Muscle of leg (tissue), 11 donors: ENCODE data around the gene CCDC192. TPM values are rescaled to one million over a fixed set of nuclear protein-coding genes. Genes with fewer than 3 reads are reported as not detected.

Source experiments
- DNase-seq: peaks from one replicate; pipeline ENCODE4 v3.0.0; 2013
- H3K27ac ChIP-seq: one replicate; pipeline ENCODE4 v1.5.1; 2013; ENCODE audit warnings: mild to moderate bottlenecking, low read length, control low read depth
- H3K27me3 ChIP-seq: one replicate; pipeline ENCODE4 v1.6.1; 2013; ENCODE audit warnings: low read length; ENCODE audit not compliant: control insufficient read depth, insufficient read depth
- H3K36me3 ChIP-seq: one replicate; pipeline ENCODE4 v1.6.1; 2013; ENCODE audit warnings: low read length; ENCODE audit not compliant: control insufficient read depth, insufficient read depth
- H3K4me1 ChIP-seq: one replicate; pipeline ENCODE4 v1.6.1; 2013; ENCODE audit warnings: low read length; ENCODE audit not compliant: control insufficient read depth, insufficient read depth
- H3K4me3 ChIP-seq: one replicate; pipeline ENCODE4 v1.5.1; 2013; ENCODE audit warnings: low read length, control low read depth
- H3K9me3 ChIP-seq: replicated peaks from 2 replicates; pipeline ENCODE4 v1.6.1; 2013; ENCODE audit warnings: low read depth, low read length; ENCODE audit not compliant: control insufficient read depth
- WGBS: methylation state at CpG from one replicate; pipeline ENCODE4 v1.1.5; 2013; ENCODE audit warnings: missing lambda C conversion rate; ENCODE audit not compliant: insufficient coverage; 5-methylcytosine and 5-hydroxymethylcytosine counted together
- polyA plus RNA-seq, 8 donors: library from polyadenylated mRNA; unstranded; fragments of 120-200 nt; gene quantifications; one replicate each; pipeline versions ENCODE4 v1.2.1 to v1.2.3, GENCODE V29; 2013; ENCODE audit warnings: inconsistent platforms in 1 of 8, low replicate concordance in 1 of 8; ENCODE audit not compliant: insufficient read length in 8 of 8, insufficient read depth in 1 of 8
- total RNA-seq: library from RNA; stranded (reverse); fragments of 120-200 nt; gene quantifications from one replicate; pipeline ENCODE4 v1.2.4, GENCODE V29; 2013

CCDC192 gene
- total and polyA plus RNA-seq, 9 donors = 0.18 to 1.0 (median 0.68) TPM

DNA sequence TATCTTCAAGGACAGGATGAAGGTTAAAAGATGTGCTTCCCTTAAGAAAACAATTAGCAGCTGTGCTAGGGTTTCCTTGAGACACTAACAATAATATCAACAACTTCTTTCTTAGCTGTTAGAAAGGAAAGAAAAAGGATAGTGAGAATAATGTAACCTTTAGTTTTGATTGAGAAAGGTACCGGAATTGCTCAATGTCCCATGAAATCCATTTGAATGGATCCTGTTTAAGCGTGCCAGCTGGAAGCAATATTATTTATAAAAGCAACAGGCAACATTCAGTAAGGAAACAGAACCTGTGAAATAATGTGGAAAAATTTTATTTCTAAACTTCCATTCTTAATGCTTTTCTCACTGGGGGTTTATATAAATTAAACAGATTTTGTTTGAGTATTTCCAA lies 120.9 kb downstream of the CCDC192 start:
- H3K27me3 ChIP-seq = no peaks in the 10 kb centered on the region
- peak; percentile 50 for DNase-seq
- H3K4me3 ChIP-seq = no peak overlapping the region
- H3K27ac ChIP-seq = no peak overlapping the region
- H3K9me3 ChIP-seq = no peaks in the 10 kb centered on the region
- H3K36me3 ChIP-seq = no peaks in the 10 kb centered on the region
- H3K4me1 ChIP-seq = no peaks in the 10 kb centered on the region
- no CpG with 5 or more reads among the region's 2 CpGs for WGBS

DNA sequence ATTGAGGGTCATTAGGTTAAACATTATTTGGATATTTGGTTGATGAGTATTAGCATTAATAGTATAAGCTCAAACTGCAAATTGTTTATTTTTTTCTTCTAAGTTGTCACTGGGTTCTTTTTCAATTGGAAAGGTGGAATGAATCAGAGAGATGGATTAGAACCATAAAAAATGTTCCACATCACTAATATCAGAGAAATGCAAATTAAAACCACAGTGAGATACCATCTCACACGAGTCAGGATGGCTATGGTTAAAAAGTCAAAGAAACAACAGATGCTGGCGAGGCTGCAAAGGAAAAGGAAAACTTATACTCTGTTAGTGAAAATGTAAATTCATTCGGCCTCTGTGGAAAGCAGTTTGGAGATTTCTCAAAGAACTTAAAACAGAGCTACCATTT lies 122.8 kb downstream of the CCDC192 start:
- no peak for DNase-seq
- Histone ChIP-seq H3K36me3 (no peaks in the 10 kb centered on the region), H3K4me3 (no peak overlapping the region), H3K27me3 (no peaks in the 10 kb centered on the region), H3K4me1 (no peaks in the 10 kb centered on the region), H3K27ac (no peak overlapping the region), H3K9me3 (no peaks in the 10 kb centered on the region)
- WGBS = no CpG with 5 or more reads among the region's 3 CpGs

DNA sequence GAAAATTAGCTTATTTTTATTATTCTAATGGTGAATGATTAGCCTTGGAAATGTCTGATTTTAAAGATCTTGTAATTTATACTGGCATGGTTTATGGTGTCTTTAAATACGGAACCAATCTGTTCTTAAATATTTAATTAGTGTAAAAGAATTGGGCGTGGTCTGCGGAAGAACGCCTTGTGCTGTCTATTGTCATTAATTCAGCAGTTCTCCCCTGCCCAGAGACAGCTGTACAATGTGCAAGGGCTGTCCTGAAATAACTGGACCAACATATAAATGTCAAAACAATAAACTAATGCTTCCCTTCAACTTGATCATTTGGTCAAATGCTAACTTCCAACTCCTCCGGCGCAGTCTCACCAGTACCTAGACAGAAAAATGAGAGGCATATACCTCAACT lies 124.3 kb downstream of the CCDC192 start:
- Histone ChIP-seq H3K27ac (no peak overlapping the region), H3K9me3 (no peaks in the 10 kb centered on the region), H3K4me3 (no peak overlapping the region), H3K4me1 (no peaks in the 10 kb centered on the region), H3K36me3 (no peaks in the 10 kb centered on the region), H3K27me3 (no peaks in the 10 kb centered on the region)
- WGBS = 86% methylated on average over 2 of the region's 6 CpGs
- no peak for DNase-seq

DNA sequence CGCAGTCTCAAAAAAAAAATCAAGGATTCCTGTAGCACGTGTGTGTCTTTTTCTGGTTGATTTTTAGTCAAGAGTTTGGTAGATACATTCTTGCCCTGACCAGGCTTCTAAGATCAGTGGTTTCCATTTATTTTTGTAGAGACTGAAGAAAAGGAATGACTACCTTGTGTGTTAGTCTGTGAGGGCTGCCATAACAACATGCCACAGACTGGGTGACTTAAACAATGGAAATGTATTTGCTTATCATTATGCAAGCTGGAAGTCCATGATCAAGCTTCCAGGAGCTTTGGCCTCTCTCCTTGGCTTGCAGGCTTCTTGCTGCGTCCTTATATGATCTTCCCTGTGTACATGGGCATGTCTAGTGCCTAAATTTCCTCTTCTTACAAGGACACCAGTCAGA lies 127.0 kb downstream of the CCDC192 start:
- no peaks in the 10 kb centered on the region for H3K27me3 ChIP-seq
- H3K4me1 ChIP-seq = no peaks in the 10 kb centered on the region
- no peaks in the 10 kb centered on the region for H3K36me3 ChIP-seq
- H3K27ac ChIP-seq = no peak overlapping the region
- no peak overlapping the region for H3K4me3 ChIP-seq
- H3K9me3 ChIP-seq = no peaks in the 10 kb centered on the region
- 71% methylated on average over 1 of the region's 3 CpGs for WGBS
- DNase-seq = no peak

DNA sequence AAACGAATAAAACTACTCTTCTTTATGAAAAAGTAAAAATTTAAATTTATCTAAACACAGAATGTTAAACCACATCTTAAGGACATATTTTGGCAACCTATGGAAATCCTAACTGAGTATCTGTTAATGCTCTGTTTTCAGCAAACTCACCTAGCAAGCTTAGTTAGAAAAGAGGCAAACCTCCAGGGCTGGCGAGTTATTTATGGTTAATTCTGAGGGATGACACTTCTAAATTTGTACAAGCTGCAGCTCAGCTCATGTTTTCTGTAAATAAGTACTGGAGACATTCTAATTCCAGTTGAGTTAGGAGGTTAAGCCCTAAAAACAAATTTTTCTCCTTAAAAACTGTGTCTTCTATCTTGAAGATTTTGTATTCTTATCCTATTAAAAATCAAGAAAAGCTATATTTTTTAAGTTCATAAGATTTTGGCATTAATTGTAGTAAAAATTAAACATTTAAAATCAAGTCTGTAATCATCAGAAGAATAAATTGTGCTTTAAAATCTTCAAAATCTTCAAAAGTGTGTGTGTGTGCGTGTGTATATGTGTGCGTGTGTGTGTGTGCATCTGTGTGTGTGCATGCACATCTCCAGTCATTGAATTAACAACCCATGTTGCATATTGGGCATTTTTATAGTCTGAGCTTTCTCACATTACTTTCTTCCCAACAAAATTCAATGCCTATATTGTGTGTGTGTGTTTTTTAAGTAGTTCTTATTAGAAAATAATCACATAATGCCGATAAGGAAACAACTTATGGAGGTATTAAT lies 127.8 kb downstream of the CCDC192 start:
- Histone ChIP-seq H3K27ac (no peak overlapping the region), H3K4me3 (no peak overlapping the region), H3K27me3 (no peaks in the 10 kb centered on the region), H3K36me3 (no peaks in the 10 kb centered on the region), H3K4me1 (no peaks in the 10 kb centered on the region), H3K9me3 (no peaks in the 10 kb centered on the region)
- no CpG with 5 or more reads among the region's 5 CpGs for WGBS
- DNase-seq = no peak

DNA sequence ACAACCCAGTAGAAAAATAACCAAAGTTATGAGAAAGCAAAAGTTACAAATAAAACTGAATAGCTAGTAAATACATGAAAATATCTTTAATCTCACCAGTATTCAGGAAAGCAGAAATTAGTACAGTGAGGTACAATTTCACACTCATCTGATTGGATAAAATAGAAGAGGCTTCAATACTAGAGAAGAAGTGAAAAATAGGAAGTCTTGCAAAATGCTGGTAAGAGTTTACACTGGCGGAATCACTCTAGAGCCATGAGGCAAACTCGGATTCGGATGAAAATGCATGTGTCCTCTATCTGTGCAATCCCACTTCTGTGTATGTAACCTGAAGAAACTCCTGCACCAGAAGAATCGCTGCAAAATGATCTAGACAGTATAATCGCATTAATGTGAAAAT lies 128.9 kb downstream of the CCDC192 start:
- Histone ChIP-seq H3K36me3 (no peaks in the 10 kb centered on the region), H3K27ac (no peak overlapping the region), H3K27me3 (no peaks in the 10 kb centered on the region), H3K4me1 (no peaks in the 10 kb centered on the region), H3K9me3 (no peaks in the 10 kb centered on the region), H3K4me3 (no peak overlapping the region)
- 100% methylated on average over 1 of the region's 5 CpGs for WGBS
- DNase-seq = no peak

DNA sequence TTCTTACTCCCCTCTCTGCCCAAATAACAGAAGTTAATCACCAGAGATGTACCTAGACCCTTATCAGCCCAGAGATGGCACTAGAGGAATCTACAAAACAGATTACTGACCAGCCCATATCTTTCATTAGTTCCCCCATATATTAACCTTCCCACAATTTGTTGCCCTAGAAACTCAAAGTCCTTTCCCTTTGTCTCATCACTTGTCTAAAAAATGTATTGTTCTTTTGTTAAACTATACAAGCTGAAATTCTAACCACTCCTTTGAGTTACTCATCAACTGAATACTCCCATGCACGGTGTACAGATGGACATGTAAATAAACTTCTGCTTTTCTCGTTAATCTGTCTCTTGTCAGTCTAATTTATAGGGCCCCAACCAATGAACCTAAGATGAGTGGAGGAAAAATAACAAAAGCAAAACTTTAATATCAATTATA lies 130.9 kb downstream of the CCDC192 start:
- Histone ChIP-seq H3K4me1 (no peaks in the 10 kb centered on the region), H3K27ac (no peak overlapping the region), H3K4me3 (no peak overlapping the region), H3K36me3 (no peaks in the 10 kb centered on the region), H3K27me3 (no peaks in the 10 kb centered on the region), H3K9me3 (no peaks in the 10 kb centered on the region)
- WGBS = no CpG with 5 or more reads among the region's 2 CpGs
- no peak for DNase-seq

DNA sequence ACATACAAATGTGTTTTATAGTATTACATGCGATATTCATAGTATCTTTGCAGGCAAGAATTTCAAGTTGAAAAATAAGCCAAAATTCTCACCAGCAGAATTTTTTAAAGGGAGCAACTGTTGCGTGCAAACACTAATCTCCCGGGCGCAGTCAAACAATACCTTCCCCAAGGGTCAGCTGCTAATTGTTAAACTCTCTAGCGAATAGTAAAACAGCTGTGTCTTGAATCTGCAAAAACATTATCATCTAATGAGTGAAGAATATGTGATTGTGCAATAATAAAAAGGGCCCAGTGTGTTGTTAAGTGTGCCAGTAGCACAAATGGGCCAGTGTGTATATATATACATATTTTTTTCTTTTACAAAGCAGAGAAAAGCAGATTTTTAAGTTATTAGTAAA lies 131.4 kb downstream of the CCDC192 start:
- no CpG with 5 or more reads among the region's 5 CpGs for WGBS
- peak; percentile 60 for DNase-seq
- Histone ChIP-seq H3K4me3 (no peak overlapping the region), H3K27ac (no peak overlapping the region), H3K4me1 (no peaks in the 10 kb centered on the region), H3K36me3 (no peaks in the 10 kb centered on the region), H3K9me3 (no peaks in the 10 kb centered on the region), H3K27me3 (no peaks in the 10 kb centered on the region)

DNA sequence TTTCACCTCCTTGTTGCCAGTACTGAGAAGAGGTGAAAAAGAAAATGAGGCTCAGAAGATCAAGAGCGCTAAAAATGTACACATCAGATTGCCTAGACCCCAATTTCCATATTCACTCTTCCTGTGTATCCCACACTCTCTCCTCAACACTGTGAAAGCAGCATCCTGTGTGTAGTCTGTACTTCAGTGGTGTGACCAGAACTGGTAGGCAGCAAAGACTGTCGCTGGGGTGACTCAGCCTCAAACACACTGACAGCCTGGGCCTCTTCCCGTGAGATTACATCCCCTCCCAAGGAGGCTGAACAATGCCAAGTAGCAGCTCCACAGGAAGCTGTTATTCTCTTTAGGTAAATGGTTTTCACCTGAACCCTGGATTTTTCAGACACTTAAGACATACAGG lies 135.5 kb downstream of the CCDC192 start:
- Histone ChIP-seq H3K27ac (no peak overlapping the region), H3K4me1 (no peaks in the 10 kb centered on the region), H3K27me3 (no peaks in the 10 kb centered on the region), H3K4me3 (no peak overlapping the region), H3K9me3 (no peaks in the 10 kb centered on the region), H3K36me3 (no peaks in the 10 kb centered on the region)
- DNase-seq = no peak
- no CpG with 5 or more reads among the region's 3 CpGs for WGBS

DNA sequence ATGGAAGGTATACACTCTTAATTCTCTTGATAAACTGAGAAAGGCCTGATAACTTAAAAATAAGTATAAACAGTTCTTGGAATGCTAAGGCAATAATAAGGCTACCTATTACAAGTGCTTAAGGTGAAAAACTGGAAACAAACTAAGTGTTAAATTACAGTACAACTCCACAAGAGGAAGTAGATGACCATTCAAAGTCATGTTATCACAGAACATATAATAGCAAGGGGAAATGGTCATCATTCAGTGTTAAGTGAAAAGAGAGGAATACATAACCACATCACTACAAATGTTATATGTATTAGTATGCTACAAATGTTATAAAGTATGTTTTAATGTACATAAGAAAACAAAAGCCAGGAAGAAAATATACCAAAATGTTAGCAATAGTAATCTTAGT lies 135.9 kb downstream of the CCDC192 start:
- no peaks in the 10 kb centered on the region for H3K9me3 ChIP-seq
- H3K4me3 ChIP-seq = no peak overlapping the region
- H3K4me1 ChIP-seq = no peaks in the 10 kb centered on the region
- H3K27me3 ChIP-seq = no peaks in the 10 kb centered on the region
- H3K27ac ChIP-seq = no peak overlapping the region
- DNase-seq = no peak
- H3K36me3 ChIP-seq = no peaks in the 10 kb centered on the region
